GM19025 (cell line): ENCODE measurements around the gene BBS10.
"Not testable (repeated sequence)": the region's sequence is repeated elsewhere in the genome, so short reads cannot be mapped to it uniquely, and the experiment has no call there.

ENCODE experiments used
- ATAC-seq: cut with Tn5 transposase; IDR thresholded peaks from one replicate; pipeline ENCODE4 v1.9.1; 2021; ENCODE audit warnings: mild to moderate bottlenecking, low read depth, moderate library complexity; ENCODE audit not compliant: unreplicated experiment

The BBS10 gene

GRCh38 chr12:76348079-76348901 lies at the start of gene BBS10:
TSS of gene BBS10 (minus strand) at chr12:76348415. CDS start at chr12:76348358, 57 bp downstream.
- ATAC-seq: peak; percentile 96

DNA sequence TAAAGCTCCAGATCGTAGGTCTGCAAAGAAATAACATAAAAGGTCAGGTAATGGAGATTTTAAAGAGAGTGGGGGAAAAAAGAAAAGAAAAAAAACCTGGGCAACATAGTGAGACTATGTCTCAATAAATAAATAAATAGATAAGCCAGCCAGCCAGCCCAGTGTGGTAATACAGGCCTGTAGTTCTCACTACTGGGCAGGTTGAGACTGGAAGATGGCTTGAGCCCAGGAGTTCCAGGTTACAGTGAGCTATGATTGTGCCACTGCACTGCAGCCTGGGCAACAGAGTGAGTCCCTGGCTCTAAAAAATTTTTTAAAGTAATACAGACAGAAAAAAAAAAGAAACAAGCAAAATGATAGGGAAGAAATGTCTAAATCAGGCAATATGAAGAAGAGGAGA lies 43.2 kb upstream of the BBS10 start:
- ATAC-seq: no peak

GRCh38 chr12:76387614-76388013 lies 39.4 kb upstream of the BBS10 start:
- ATAC-seq: no peak

- no peak for ATAC-seq
Observed at GRCh38 chr12:76384560-76384959, 36.3 kb upstream of the BBS10 start.

- no peak for ATAC-seq
Observed at GRCh38 chr12:76383988-76384387, 35.8 kb upstream of the BBS10 start.

DNA sequence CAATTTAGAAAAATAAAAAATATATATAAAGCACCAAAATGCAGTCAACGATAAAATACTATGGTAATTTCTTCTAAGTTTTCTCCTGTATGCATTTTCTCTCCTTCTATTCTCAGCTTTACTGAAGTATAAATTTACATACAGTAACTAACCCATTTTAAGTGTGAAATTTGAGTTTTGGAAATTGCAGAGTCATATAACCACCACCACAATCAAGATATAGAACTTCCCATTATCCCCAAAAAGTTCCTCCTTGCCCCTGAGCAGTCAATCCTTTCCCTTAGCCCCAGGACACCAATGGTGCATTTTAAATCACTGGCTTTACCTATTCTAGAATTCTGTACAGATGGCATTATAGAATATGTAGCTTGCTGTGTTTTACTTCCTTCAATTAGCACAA lies 31.0 kb upstream of the BBS10 start:
- ATAC-seq: no peak

DNA sequence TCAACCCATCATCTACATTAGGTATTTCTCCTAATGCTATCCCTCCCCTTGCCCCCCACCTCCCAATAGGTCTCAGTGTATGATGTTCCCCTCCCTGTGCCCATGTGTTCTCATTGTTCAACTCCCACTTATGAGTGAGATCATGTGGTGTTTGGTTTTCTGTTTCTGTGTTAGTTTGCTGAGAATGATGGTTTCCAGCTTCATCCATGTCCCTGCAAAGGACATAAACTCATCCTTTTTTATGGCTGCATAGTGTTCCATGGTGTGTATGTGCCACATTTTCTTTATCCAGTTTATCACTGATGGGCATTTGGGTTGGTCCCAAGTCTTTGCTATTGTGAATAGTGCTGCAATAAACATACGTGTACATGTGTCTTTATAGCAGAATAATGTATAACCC lies 28.7 kb upstream of the BBS10 start:
- ATAC-seq: not testable (repeated sequence)

GRCh38 chr12:76375939-76376338 lies 27.7 kb upstream of the BBS10 start:
- ATAC-seq: no peak

GRCh38 chr12:76375470-76375869 lies 27.3 kb upstream of the BBS10 start:
- no peak for ATAC-seq

DNA sequence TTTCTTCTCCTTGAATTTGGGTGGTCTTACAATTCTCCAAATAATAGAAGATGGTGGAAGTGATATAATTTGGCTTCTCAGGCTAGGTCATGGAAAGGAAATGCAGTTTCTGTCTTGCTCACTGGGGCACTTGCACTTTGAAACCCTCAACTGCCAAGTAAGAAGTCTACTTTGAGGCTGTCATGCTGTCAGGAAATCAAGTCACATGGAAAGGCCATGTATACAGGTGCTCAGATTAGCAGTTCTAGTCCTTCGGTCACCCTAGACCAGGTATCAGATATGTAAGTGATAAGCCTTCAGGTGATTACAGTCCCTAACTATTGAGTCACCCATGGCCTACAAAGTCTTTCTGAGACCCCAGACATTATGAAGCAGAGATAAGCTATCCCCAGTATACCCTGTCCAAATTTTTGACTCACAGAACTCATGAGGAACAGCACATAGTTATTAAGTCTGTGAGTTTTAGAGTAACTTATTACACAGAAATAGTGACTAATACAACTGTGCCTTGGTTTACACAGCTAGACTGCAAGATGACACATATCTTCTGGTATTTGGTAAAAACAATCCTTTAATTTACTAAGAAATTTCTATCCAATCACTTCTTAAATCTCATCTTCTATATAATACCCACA lies 26.3 kb upstream of the BBS10 start:
- no peak for ATAC-seq

- no peak for ATAC-seq
Observed at GRCh38 chr12:76368230-76368629, 20.0 kb upstream of the BBS10 start.

GRCh38 chr12:76366163-76366562 lies 17.9 kb upstream of the BBS10 start:
- no peak for ATAC-seq

DNA sequence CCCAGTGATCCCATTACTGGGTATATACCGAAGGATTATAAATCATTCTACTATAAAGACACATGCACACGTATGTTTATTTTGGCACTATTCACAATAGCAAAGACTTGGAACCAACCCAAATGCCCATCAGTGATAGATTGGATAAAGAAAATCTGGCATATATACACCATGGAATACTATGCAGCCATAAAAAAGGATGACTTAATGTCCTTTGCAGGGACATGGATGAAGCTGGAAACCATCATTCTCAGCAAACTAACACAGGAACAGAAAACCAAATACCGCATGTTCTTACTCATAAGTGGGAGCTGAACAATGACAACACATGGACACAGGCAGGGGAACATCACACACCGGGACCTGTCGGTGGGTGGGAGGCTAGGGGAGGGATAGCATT lies 15.9 kb upstream of the BBS10 start:
- ATAC-seq: not testable (repeated sequence)

DNA sequence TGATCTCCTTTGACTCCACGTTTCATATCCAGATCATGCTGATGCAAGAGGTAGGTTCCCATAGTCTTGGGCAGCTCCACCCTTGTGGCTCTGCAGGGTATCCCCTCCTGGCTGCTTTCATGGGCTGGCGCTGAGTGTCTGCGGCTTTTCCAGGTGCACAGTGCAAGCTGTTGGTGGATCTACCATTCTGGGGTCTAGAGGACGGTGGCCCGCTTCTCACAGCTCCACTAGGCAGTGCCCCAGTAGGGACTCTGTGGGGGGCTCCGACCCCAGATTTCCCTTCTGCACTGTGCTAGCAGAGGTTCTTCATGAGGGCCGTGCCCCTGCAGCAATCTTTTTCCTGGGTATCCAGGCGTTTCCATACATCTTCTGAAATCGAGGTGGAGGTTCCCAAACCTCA lies 12.1 kb upstream of the BBS10 start:
- no peak for ATAC-seq

DNA sequence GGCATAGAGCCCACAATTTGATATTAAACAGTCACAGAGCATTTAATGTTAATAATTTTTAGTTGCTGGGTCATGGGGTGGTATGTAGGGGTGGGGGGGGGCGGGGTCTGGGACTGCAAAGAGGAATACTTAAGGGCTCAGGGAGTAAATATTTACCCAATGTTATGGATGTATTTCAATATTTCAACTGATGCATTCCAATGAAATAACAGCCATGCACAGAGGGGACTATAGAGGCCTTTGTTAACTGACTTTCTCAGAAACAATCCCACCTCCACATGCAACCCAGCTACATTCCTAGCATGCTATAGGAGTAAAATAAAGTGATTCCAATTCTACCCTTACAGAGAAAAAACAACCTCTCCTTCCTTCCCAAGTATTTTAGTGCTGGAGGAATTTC lies 7.9 kb upstream of the BBS10 start:
- no peak for ATAC-seq

- ATAC-seq: no peak
Observed at GRCh38 chr12:76346798-76347420, 1.3 kb downstream of the BBS10 start.

- no peak for ATAC-seq
Observed at GRCh38 chr12:76346236-76346635, 2.0 kb downstream of the BBS10 start.

- no peak for ATAC-seq
Observed at GRCh38 chr12:76345569-76345968, 2.6 kb downstream of the BBS10 start.

DNA sequence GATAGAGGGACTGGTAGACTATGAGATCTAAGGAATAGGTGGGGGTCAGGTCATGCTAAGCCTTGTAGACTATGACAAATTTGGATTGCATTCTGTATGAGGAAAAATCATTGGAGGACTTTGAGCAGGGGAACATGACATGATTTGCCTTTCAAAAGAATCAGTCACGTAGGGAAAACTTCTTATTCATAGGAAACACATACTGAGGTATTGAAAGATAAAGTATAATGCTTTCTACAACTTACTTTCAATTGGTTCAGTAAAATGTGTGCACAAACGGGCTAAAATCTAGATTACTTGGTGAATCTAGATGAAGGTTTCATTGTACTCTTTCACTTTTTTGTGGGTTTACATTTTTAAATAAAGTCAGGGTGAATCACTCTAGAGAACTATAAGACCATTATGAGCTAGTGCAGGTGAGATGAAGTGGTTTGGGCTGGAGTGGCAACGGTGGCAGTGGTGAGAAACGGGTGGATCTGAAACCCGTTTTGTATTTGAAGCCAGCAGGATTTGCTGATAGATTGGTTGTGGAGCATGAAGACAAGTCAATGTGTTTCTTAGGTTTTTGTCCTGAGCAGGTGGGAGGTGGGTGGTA lies 6.7 kb downstream of the BBS10 start:
- no peak for ATAC-seq

- no peak for ATAC-seq
Observed at GRCh38 chr12:76340680-76341435, 7.4 kb downstream of the BBS10 start.

- no peak for ATAC-seq
Observed at GRCh38 chr12:76337583-76337982, 10.6 kb downstream of the BBS10 start.
